GM23248 (cell line): ENCODE results near the gene PRLH.

Experiments
- EZH2 ChIP-seq: fragments of 200-600 bp; sonication (generic); IDR thresholded peaks from 2 replicates; pipeline ENCODE4 v1.6.1; 2018; ENCODE audit warnings: antibody characterized with exemption, mild to moderate bottlenecking; ENCODE audit not compliant: insufficient read depth, poor library complexity, severe bottlenecking
- EZH2phosphoT487 ChIP-seq: fragments of 200-600 bp; sonication (generic); IDR thresholded peaks from 2 replicates; pipeline ENCODE4 v1.6.1; 2018; ENCODE audit warnings: antibody characterized with exemption, moderate library complexity, mild to moderate bottlenecking, low read depth; ENCODE audit not compliant: insufficient read depth

DNA sequence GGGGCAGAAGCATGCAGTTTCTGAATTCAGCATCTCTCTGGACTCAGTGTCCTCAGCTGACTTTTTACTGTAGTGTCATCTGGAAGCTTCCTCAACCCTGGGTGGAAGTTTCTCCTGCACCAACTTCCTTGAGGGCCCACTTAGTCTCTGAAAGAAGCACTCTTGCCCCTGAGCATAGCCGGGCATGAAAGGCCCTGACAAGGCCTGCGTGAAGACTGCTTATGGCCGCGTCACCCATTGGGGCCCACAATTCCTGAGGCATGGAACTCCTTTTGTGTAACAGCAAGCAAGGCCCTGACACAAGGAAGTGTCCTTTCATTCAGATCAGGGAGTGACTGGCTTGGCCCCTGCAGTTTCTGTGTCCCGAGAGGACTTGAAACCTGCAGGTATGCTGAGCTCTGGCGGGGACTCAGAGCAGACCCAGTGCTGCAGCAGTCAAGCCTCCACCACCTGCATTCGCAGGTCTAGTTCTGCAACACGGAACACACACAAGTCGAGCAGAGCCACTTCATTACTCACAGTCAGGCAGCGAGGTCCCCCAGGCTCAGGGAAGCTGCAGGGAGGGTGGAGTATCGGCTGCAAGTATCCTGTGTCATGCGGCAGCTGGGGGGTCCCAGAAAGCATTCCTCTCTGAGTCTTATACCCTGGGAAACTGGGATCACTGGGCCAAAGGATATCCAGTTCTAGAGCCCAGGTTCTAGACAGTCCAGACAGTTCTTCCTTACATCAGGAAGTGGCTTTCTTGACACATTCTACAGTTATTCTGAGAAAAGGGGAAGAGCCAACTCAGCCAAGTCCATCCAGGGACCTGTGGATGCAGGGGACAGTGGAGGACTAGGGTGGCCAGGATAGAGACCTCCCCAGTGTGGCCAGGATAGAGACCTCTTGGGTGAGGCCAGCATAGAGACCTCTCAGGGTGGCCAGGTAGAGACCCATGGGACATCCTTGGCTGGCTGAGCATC, 35.6 kb upstream of the PRLH start:
- no peak for TF ChIP-seq EZH2
- TF ChIP-seq EZH2phosphoT487: no peak
